ENCODE measurements around the gene ADAM10.

Gene ADAM10

GRCh38 chr15:58699769-58700168 is 49.7 kb downstream of the ADAM10 start:
- Histone ChIP-seq H4K20me1 (ENCODE audit: insufficient read depth, low read length) (no peaks in the 10 kb centered on the region), H3K4me1 (ENCODE audit: insufficient read depth, low read length, severe bottlenecking) (no peaks in the 10 kb centered on the region), H3K27ac (ENCODE audit: low read depth, low read length, poor library complexity, severe bottlenecking) (no peak overlapping the region), H3K4me2 (ENCODE audit: low read length) (no peak overlapping the region), H3F3A (ENCODE audit: insufficient read depth, low read length) (no peaks in the 10 kb centered on the region), H3K4me3 (ENCODE audit: low read depth, low read length, poor library complexity, severe bottlenecking) (no peak overlapping the region), H3K36me3 (ENCODE audit: insufficient read depth, low read length) (peaks cover 67% of the 10 kb centered on the region), H2AFZ (ENCODE audit: low read length) (no peak overlapping the region), H3K9me2 (ENCODE audit: low read depth, low read length) (no peaks in the 10 kb centered on the region), H3K27me3 (ENCODE audit: insufficient read depth, low read length) (no peaks in the 10 kb centered on the region), H3K9me3 (ENCODE audit: low read length) (peaks cover 10% of the 10 kb centered on the region; the same call in 1 of the 2 replicates), H3K79me2 (ENCODE audit: insufficient read depth, low read length) (peaks cover 80% of the 10 kb centered on the region), H3K9ac (ENCODE audit: low read length) (no peak overlapping the region)
- no peak for TF ChIP-seq EZH2 (IDR thresholded peaks at IDR 0.05; ENCODE audit: borderline replicate concordance, low read length)
- TF ChIP-seq, protein P1, sequence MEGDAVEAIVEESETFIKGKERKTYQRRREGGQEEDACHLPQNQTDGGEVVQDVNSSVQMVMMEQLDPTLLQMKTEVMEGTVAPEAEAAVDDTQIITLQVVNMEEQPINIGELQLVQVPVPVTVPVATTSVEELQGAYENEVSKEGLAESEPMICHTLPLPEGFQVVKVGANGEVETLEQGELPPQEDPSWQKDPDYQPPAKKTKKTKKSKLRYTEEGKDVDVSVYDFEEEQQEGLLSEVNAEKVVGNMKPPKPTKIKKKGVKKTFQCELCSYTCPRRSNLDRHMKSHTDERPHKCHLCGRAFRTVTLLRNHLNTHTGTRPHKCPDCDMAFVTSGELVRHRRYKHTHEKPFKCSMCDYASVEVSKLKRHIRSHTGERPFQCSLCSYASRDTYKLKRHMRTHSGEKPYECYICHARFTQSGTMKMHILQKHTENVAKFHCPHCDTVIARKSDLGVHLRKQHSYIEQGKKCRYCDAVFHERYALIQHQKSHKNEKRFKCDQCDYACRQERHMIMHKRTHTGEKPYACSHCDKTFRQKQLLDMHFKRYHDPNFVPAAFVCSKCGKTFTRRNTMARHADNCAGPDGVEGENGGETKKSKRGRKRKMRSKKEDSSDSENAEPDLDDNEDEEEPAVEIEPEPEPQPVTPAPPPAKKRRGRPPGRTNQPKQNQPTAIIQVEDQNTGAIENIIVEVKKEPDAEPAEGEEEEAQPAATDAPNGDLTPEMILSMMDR (IDR thresholded peaks at IDR 0.05; ENCODE audit: low read length), result no peak

DNA sequence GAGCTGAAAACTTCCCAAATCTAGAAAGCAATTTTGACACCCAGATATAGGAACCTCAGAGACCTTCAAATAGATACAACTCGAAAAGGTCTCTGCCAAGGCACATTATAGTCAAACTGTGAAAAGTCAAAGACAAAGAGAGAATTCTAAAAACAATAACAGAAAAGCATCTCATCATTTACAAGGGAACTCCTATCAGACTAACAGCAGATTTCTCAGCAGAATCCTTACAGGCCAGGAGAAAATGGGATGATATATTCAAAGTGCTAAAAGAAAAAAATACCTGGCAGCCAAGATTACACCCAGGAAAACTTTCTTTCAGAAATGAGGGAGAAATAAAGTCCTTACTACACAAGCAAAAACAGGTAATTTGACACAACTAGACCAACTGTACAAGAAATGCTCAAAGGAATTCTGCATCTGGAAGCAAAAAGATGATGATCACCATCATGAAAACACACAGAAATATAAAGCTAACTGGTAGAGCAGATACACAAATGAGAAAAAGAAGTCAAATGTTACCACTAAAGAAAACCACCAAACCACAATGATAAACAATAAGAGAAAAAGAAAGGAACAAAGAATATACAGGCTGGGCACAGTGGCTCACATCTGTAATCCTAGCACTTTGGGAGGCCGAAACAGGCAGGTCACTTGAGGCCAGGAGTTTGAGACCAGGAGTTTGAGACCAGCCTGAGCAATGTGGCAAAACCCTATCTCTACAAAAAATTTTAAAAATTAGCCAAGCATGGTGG is 50.4 kb downstream of the ADAM10 start:
- no peak overlapping the region for H3K4me2 ChIP-seq (ENCODE audit: low read length)

DNA sequence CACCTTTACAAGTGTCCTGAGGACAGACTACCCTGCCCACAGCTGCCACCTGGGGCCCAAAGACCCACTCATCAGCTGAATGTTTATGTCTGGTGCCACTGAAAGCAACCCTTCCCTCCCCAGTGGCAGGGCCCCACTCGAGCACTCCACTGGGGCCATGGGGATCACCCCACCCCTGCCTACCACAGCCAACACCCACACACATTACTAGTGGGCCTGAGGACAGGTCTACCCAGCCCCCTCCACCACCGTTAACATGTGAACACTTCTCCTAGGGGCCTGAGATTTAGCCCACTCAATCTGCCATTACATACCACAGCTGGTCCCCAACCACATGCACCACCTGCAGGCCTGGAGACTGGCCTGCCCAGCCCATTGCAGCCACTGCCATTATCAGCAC is 52.3 kb downstream of the ADAM10 start:
- no peak for TF ChIP-seq EZH2 (IDR thresholded peaks at IDR 0.05; ENCODE audit: borderline replicate concordance, low read length)
- TF ChIP-seq, protein P1 (IDR thresholded peaks at IDR 0.05; ENCODE audit: low read length), result no peak
- Histone ChIP-seq H3K79me2 (ENCODE audit: insufficient read depth, low read length) (peaks cover 74% of the 10 kb centered on the region), H3K4me2 (ENCODE audit: low read length) (no peak overlapping the region), H3K4me3 (ENCODE audit: low read depth, low read length, poor library complexity, severe bottlenecking) (no peak overlapping the region), H2AFZ (ENCODE audit: low read length) (no peak overlapping the region), H4K20me1 (ENCODE audit: insufficient read depth, low read length) (no peaks in the 10 kb centered on the region), H3K9me2 (ENCODE audit: low read depth, low read length) (no peaks in the 10 kb centered on the region), H3K36me3 (ENCODE audit: insufficient read depth, low read length) (peaks cover 52% of the 10 kb centered on the region), H3K9me3 (ENCODE audit: low read length) (peaks cover 10% of the 10 kb centered on the region; the same call in 1 of the 2 replicates), H3F3A (ENCODE audit: insufficient read depth, low read length) (no peaks in the 10 kb centered on the region), H3K4me1 (ENCODE audit: insufficient read depth, low read length, severe bottlenecking) (no peaks in the 10 kb centered on the region), H3K27ac (ENCODE audit: low read depth, low read length, poor library complexity, severe bottlenecking) (no peak overlapping the region), H3K9ac (ENCODE audit: low read length) (no peak overlapping the region), H3K27me3 (ENCODE audit: insufficient read depth, low read length) (no peaks in the 10 kb centered on the region)

More for the DNA sequence above, 50.4 kb downstream of the ADAM10 start:
- H3K27me3 ChIP-seq (ENCODE audit: insufficient read depth, low read length), result no peaks in the 10 kb centered on the region
- H3K36me3 ChIP-seq (ENCODE audit: insufficient read depth, low read length), result peaks cover 60% of the 10 kb centered on the region
- no peak overlapping the region for H3K4me3 ChIP-seq (ENCODE audit: low read depth, low read length, poor library complexity, severe bottlenecking)
- H3F3A ChIP-seq (ENCODE audit: insufficient read depth, low read length), result no peaks in the 10 kb centered on the region
- H3K9ac ChIP-seq (ENCODE audit: low read length), result no peak overlapping the region
- TF ChIP-seq, protein P1 (IDR thresholded peaks at IDR 0.05; ENCODE audit: low read length), result no peak
- no peak for TF ChIP-seq EZH2 (IDR thresholded peaks at IDR 0.05; ENCODE audit: borderline replicate concordance, low read length)
- no peaks in the 10 kb centered on the region for H3K4me1 ChIP-seq (ENCODE audit: insufficient read depth, low read length, severe bottlenecking)
- H3K9me3 ChIP-seq (ENCODE audit: low read length), result peaks cover 10% of the 10 kb centered on the region; the same call in 1 of the 2 replicates
- H3K79me2 ChIP-seq (ENCODE audit: insufficient read depth, low read length), result peaks cover 87% of the 10 kb centered on the region
- H3K9me2 ChIP-seq (ENCODE audit: low read depth, low read length), result no peaks in the 10 kb centered on the region
- H4K20me1 ChIP-seq (ENCODE audit: insufficient read depth, low read length), result no peaks in the 10 kb centered on the region
- H2AFZ ChIP-seq (ENCODE audit: low read length), result no peak overlapping the region
- H3K27ac ChIP-seq (ENCODE audit: low read depth, low read length, poor library complexity, severe bottlenecking), result no peak overlapping the region

Data from OCI-LY1 (cell line).